Right cardiac atrium (tissue), 5 donors: ENCODE measurements around the gene GAS6. TPM values are rescaled to one million over a fixed set of nuclear protein-coding genes. Genes with fewer than 3 reads are reported as not detected.

Experiments used
- ATAC-seq, 2 donors: fragments of 200-7000 bp; cut with Tn5 transposase; one replicate each; pipeline versions ENCODE4 v1.8.0 to v1.9.1; 2020; ENCODE audit warnings: moderate library complexity in 2 of 2, mild to moderate bottlenecking in 1 of 2
- DNase-seq, 3 donors: peaks; one replicate each; pipeline ENCODE4 v3.0.0-alpha.2; 2020
- H3K27ac ChIP-seq: one replicate; pipeline ENCODE4 v1.5.1; 2013; ENCODE audit warnings: mild to moderate bottlenecking, low read length, control low read depth, moderate library complexity
- H3K27me3 ChIP-seq: one replicate; pipeline ENCODE4 v1.6.1; 2013; ENCODE audit not compliant: control insufficient read depth, insufficient read depth
- H3K4me1 ChIP-seq: one replicate; pipeline ENCODE4 v1.6.1; 2013; ENCODE audit warnings: low read length; ENCODE audit not compliant: control insufficient read depth, insufficient read depth
- H3K4me3 ChIP-seq: one replicate; pipeline ENCODE4 v1.5.1; 2013; ENCODE audit warnings: low read length, control low read depth
- H3K9me3 ChIP-seq: one replicate; pipeline ENCODE4 v1.6.1; 2013; ENCODE audit warnings: low read length; ENCODE audit not compliant: control insufficient read depth
- WGBS: extraction: QIAGEN DNeasy Blood & Tissue Kit; methylation state at CpG from one replicate; pipeline ENCODE4 v1.1.7; 2013; 5-methylcytosine and 5-hydroxymethylcytosine counted together
- intact Hi-C, 4 donors: fragments of 100-400 bp; cut with DNase I; formaldehyde crosslinking; loops; one replicate each; pipeline versions ENCODE4 v1.11.0 to v1.14.0; 2022 to 2023
- polyA plus RNA-seq: library from polyadenylated mRNA; stranded (reverse); fragments of 200-250 nt; gene quantifications from one replicate; pipeline ENCODE4 v1.2.3, GENCODE V29; 2013
- total RNA-seq, 4 donors: library from RNA; stranded (reverse); fragmentation: NEBNext Ultra II Directional; extraction: Animal tissue kit (Norgen Biotek cat#: 25700); gene quantifications; one replicate each; pipeline ENCODE4 v1.2.1, GENCODE V29; 2021
- donor health status: healthy with polysubstance abuse.
- donor health status: DM: no; HTN: yes; CAD: no.
- donor health status: DM: no; HTN: no; CAD: no.
- donor health status: DM: no; HTN: yes; CAD: no; lungs with severe emphysema.
- donor health status: DM: yes; HTN: yes; CAD: no.

Gene GAS6
- total and polyA plus RNA-seq, 5 donors: 197 to 273 (median 205) TPM

- Histone ChIP-seq H3K27ac (no peak overlapping the region), H3K4me1 (peaks cover 12% of the 10 kb centered on the region), H3K9me3 (no peaks in the 10 kb centered on the region), H3K27me3 (no peaks in the 10 kb centered on the region), H3K4me3 (no peak overlapping the region)
- WGBS: 88% methylated on average over 13 of the region's 13 CpGs
- peak in 2 of 3 donors; percentile 31 to 49 for DNase-seq
- ATAC-seq: no peak
- intact Hi-C loops: no loop called here
These were observed 18.8 kb downstream of the GAS6 start for GRCh38 chr13:113845055-113845454.

GRCh38 chr13:113843864-113844556, 19.9 kb downstream of the GAS6 start:
- intact Hi-C loops: no loop called here
- H3K27ac ChIP-seq: no peak overlapping the region
- ATAC-seq (peak in 1 of 2 donors; percentile 55), DNase-seq (peak in 2 of 3 donors; percentile 53 to 62)
- peaks cover 13% of the 10 kb centered on the region for H3K4me1 ChIP-seq
- no peaks in the 10 kb centered on the region for H3K9me3 ChIP-seq
- 52% methylated on average over 26 of the region's 26 CpGs for WGBS
- no peak overlapping the region for H3K4me3 ChIP-seq
- H3K27me3 ChIP-seq: no peaks in the 10 kb centered on the region

GRCh38 chr13:113843063-113843654, 20.7 kb downstream of the GAS6 start:
- WGBS: 84% methylated on average over 30 of the region's 30 CpGs
- peaks cover 16% of the 10 kb centered on the region for H3K4me1 ChIP-seq
- no peaks in the 10 kb centered on the region for H3K9me3 ChIP-seq
- no peak for ATAC-seq
- intact Hi-C loops: no loop called here
- H3K27me3 ChIP-seq: no peaks in the 10 kb centered on the region
- peak in 2 of 3 donors; percentile 45 to 50 for DNase-seq
- no peak overlapping the region for H3K27ac ChIP-seq
- no peak overlapping the region for H3K4me3 ChIP-seq

- DNase-seq (peak in 2 of 3 donors; percentile 44 to 50), ATAC-seq (no peak)
- WGBS: 88% methylated on average over 29 of the region's 29 CpGs
- H3K4me3 ChIP-seq: no peak overlapping the region
- H3K4me1 ChIP-seq: peaks cover 19% of the 10 kb centered on the region
- no peaks in the 10 kb centered on the region for H3K9me3 ChIP-seq
- intact Hi-C loops: no loop called here
- no peak overlapping the region for H3K27ac ChIP-seq
- no peaks in the 10 kb centered on the region for H3K27me3 ChIP-seq
These were observed 21.4 kb downstream of the GAS6 start for GRCh38 chr13:113842336-113843062.

GRCh38 chr13:113841353-113841650, 22.6 kb downstream of the GAS6 start:
- WGBS: 69% methylated on average over 15 of the region's 15 CpGs
- Histone ChIP-seq H3K4me3 (no peak overlapping the region), H3K27me3 (no peaks in the 10 kb centered on the region), H3K27ac (no peak overlapping the region), H3K9me3 (no peaks in the 10 kb centered on the region), H3K4me1 (peaks cover 23% of the 10 kb centered on the region)
- DNase-seq (no peak), ATAC-seq (no peak)
- intact Hi-C loops: no loop called here

- Histone ChIP-seq H3K27me3 (no peaks in the 10 kb centered on the region), H3K4me1 (peaks cover 23% of the 10 kb centered on the region), H3K27ac (no peak overlapping the region), H3K9me3 (no peaks in the 10 kb centered on the region), H3K4me3 (no peak overlapping the region)
- DNase-seq (peak; percentile 66 to 79 (median 79)), ATAC-seq (peak in 1 of 2 donors; percentile 15)
- 72% methylated on average over 35 of the region's 35 CpGs for WGBS
- intact Hi-C loops: no loop called here
These were observed 23.1 kb downstream of the GAS6 start for GRCh38 chr13:113840541-113841352.

GRCh38 chr13:113839536-113840204, 24.2 kb downstream of the GAS6 start:
- peak in 2 of 3 donors; percentile 61 to 69 for DNase-seq
- intact Hi-C loops: no loop called here
- no peak overlapping the region for H3K4me3 ChIP-seq
- no peak for ATAC-seq
- H3K4me1 ChIP-seq: peaks cover 23% of the 10 kb centered on the region
- H3K9me3 ChIP-seq: no peaks in the 10 kb centered on the region
- WGBS: 85% methylated on average over 24 of the region's 24 CpGs
- peak overlapping the region; percentile 22 for H3K27ac ChIP-seq
- H3K27me3 ChIP-seq: no peaks in the 10 kb centered on the region

GRCh38 chr13:113838711-113839201, 25.1 kb downstream of the GAS6 start:
- Histone ChIP-seq H3K4me3 (no peak overlapping the region), H3K9me3 (no peaks in the 10 kb centered on the region), H3K27ac (peak overlapping the region; percentile 46), H3K27me3 (no peaks in the 10 kb centered on the region), H3K4me1 (peaks cover 18% of the 10 kb centered on the region)
- ATAC-seq (no peak), DNase-seq (peak in 2 of 3 donors; percentile 53 to 63)
- intact Hi-C loops: no loop called here
- WGBS: 73% methylated on average over 8 of the region's 8 CpGs

GRCh38 chr13:113837560-113838355, 26.1 kb downstream of the GAS6 start:
- Histone ChIP-seq H3K4me1 (peaks cover 18% of the 10 kb centered on the region), H3K27me3 (no peaks in the 10 kb centered on the region), H3K27ac (peak overlapping the region; percentile 86), H3K9me3 (no peaks in the 10 kb centered on the region), H3K4me3 (no peak overlapping the region)
- DNase-seq (peak; percentile 96 to 98 (median 97)), ATAC-seq (peak; percentile 97)
- 20% methylated on average over 16 of the region's 16 CpGs for WGBS
- intact Hi-C loops: no loop called here
